ENCODE measurements around the gene LPP.

LPP gene

DNA sequence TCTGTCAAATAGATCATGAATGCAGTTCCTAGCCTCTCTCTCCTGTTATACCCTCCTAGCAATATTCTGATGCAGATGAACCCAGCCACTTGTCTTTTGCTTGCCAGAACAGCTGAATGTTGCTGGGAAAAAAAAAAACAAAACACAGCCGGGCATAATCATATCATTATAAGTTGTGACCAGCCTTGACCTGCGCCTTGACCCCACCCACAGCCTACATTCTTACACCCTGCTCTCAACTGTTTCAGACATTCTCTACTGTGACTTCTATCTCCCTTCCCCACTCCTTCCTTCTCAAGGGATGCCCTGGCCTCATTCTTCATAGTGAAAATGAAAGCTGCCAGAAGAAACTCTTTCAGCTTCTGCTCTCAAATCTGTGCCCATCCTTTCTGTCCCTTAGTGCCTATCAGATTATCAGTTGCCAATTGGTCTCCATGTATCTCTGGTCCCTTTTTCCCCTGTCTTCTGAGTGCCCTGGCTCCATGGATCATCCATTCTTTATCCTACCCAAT lies 628.7 kb downstream of the LPP start:
- Histone ChIP-seq H3K9ac (ENCODE audit: low read length) (no peak overlapping the region), H3K27ac (ENCODE audit: low read depth, low read length) (no peak overlapping the region), H2AFZ (ENCODE audit: low read depth, low read length, severe bottlenecking) (no peak overlapping the region), H3F3A (ENCODE audit: insufficient read depth) (peaks cover 5% of the 10 kb centered on the region), H3K9me2 (replicated peaks; ENCODE audit: insufficient read depth, low read length) (no peaks in the 10 kb centered on the region), H3K27me3 (ENCODE audit: low read length) (no peaks in the 10 kb centered on the region), H3K9me3 (ENCODE audit: insufficient read depth, low read length) (no peaks in the 10 kb centered on the region), H4K20me1 (ENCODE audit: low read depth, low read length) (no peaks in the 10 kb centered on the region), H3K4me3 (ENCODE audit: insufficient read depth, low read length, poor library complexity, severe bottlenecking) (no peak overlapping the region), H3K79me2 (ENCODE audit: insufficient read depth, low read length) (no peaks in the 10 kb centered on the region), H3K36me3 (ENCODE audit: low read length) (no peaks in the 10 kb centered on the region), H3K4me2 (ENCODE audit: low read depth, low read length, poor library complexity, severe bottlenecking) (peak overlapping the region; percentile 29)
- TF ChIP-seq EZH2phosphoT487 (conservative IDR thresholded peaks at IDR 0.05; ENCODE audit: low read length) = no peak
- TF ChIP-seq, protein P1, sequence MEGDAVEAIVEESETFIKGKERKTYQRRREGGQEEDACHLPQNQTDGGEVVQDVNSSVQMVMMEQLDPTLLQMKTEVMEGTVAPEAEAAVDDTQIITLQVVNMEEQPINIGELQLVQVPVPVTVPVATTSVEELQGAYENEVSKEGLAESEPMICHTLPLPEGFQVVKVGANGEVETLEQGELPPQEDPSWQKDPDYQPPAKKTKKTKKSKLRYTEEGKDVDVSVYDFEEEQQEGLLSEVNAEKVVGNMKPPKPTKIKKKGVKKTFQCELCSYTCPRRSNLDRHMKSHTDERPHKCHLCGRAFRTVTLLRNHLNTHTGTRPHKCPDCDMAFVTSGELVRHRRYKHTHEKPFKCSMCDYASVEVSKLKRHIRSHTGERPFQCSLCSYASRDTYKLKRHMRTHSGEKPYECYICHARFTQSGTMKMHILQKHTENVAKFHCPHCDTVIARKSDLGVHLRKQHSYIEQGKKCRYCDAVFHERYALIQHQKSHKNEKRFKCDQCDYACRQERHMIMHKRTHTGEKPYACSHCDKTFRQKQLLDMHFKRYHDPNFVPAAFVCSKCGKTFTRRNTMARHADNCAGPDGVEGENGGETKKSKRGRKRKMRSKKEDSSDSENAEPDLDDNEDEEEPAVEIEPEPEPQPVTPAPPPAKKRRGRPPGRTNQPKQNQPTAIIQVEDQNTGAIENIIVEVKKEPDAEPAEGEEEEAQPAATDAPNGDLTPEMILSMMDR (IDR thresholded peaks at IDR 0.05; ENCODE audit: insufficient read depth, low read length, poor library complexity, severe bottlenecking) = no peak

DNA sequence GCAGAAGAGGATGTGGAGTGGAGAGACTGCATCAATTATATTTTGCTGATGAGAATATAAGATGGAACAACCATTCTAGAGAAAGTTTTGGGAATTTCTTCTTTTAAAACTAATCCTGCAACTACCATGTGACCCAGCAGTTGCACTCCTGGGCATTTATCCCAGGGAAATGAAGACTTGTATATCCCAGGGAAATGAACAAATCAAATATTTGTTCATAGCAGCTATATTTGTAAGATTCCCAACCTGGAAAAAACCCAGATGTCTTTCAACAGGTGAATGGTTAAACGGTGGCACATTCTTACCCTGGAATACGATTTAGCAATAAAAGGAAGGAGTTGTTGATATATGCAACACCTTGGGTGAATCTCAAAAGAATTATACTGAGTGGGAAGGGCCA lies 632.5 kb downstream of the LPP start:
- H3K27ac ChIP-seq (ENCODE audit: low read depth, low read length) = no peak overlapping the region; the same call in 1 of the 2 replicates
- H3K9ac ChIP-seq (ENCODE audit: low read length) = no peak overlapping the region
- H3K79me2 ChIP-seq (ENCODE audit: insufficient read depth, low read length) = no peaks in the 10 kb centered on the region
- no peak overlapping the region for H3K4me3 ChIP-seq (ENCODE audit: insufficient read depth, low read length, poor library complexity, severe bottlenecking)
- no peak overlapping the region for H3K4me2 ChIP-seq (ENCODE audit: low read depth, low read length, poor library complexity, severe bottlenecking)
- no peaks in the 10 kb centered on the region for H3K9me2 ChIP-seq (replicated peaks; ENCODE audit: insufficient read depth, low read length)
- no peaks in the 10 kb centered on the region for H4K20me1 ChIP-seq (ENCODE audit: low read depth, low read length)
- H3K27me3 ChIP-seq (ENCODE audit: low read length) = no peaks in the 10 kb centered on the region
- no peaks in the 10 kb centered on the region for H3K36me3 ChIP-seq (ENCODE audit: low read length)
- H3F3A ChIP-seq (ENCODE audit: insufficient read depth) = peaks cover 36% of the 10 kb centered on the region
- H3K9me3 ChIP-seq (ENCODE audit: insufficient read depth, low read length) = no peaks in the 10 kb centered on the region
- no peak overlapping the region for H2AFZ ChIP-seq (ENCODE audit: low read depth, low read length, severe bottlenecking)
- no peak for TF ChIP-seq EZH2phosphoT487 (conservative IDR thresholded peaks at IDR 0.05; ENCODE audit: low read length)
- TF ChIP-seq, protein P1 (IDR thresholded peaks at IDR 0.05; ENCODE audit: insufficient read depth, low read length, poor library complexity, severe bottlenecking) = no peak

DNA sequence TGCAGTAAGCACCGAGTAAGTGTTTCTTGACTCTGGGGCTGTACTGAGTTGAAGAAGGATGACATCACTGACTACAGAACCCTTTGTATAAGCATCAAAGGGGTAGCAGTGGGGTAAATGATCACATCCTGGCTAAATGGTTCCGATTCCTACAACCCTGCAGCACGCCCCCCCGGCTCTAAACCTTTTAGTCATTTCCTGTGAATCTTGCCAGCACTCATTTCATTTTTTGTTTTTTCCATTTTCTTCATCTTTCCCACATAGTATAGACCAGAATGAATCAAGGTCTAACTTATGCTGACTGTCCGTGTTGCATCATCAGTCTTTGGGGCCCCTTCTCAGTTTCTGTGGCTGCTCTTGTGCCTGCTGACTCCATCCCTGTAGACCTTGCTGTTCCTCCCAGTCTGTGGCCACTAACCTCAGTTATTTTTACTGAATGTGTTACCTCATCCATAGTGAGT lies 634.7 kb downstream of the LPP start:
- Histone ChIP-seq H3K9ac (ENCODE audit: low read length) (peak overlapping the region; percentile 69), H4K20me1 (ENCODE audit: low read depth, low read length) (no peaks in the 10 kb centered on the region), H3K9me3 (ENCODE audit: insufficient read depth, low read length) (no peaks in the 10 kb centered on the region), H3K9me2 (replicated peaks; ENCODE audit: insufficient read depth, low read length) (no peaks in the 10 kb centered on the region), H3K27ac (ENCODE audit: low read depth, low read length) (peak overlapping the region; percentile 93), H3F3A (ENCODE audit: insufficient read depth) (peaks cover 51% of the 10 kb centered on the region), H3K4me3 (ENCODE audit: insufficient read depth, low read length, poor library complexity, severe bottlenecking) (peak overlapping the region; percentile 32), H2AFZ (ENCODE audit: low read depth, low read length, severe bottlenecking) (peak overlapping the region; percentile 4), H3K36me3 (ENCODE audit: low read length) (no peaks in the 10 kb centered on the region), H3K79me2 (ENCODE audit: insufficient read depth, low read length) (no peaks in the 10 kb centered on the region), H3K27me3 (ENCODE audit: low read length) (no peaks in the 10 kb centered on the region), H3K4me2 (ENCODE audit: low read depth, low read length, poor library complexity, severe bottlenecking) (peak overlapping the region; percentile 96)
- TF ChIP-seq, protein P1 (IDR thresholded peaks at IDR 0.05; ENCODE audit: insufficient read depth, low read length, poor library complexity, severe bottlenecking) = no peak
- no peak for TF ChIP-seq EZH2phosphoT487 (conservative IDR thresholded peaks at IDR 0.05; ENCODE audit: low read length)

Measured in SU-DHL-6 (cell line).